Subcutaneous abdominal adipose tissue (tissue), 5 donors: ENCODE measurements around the gene PPP6R3.
"Not testable (repeated sequence)": the region's sequence is repeated elsewhere in the genome, so short reads cannot be mapped to it uniquely, and the experiment has no call there.

Experiments
- H3K27ac ChIP-seq: one replicate; pipeline ENCODE4 v1.7.0; 2013; ENCODE audit warnings: low read depth, mild to moderate bottlenecking, inconsistent platforms, low read length, moderate library complexity
- H3K27me3 ChIP-seq, 5 donors: one replicate each; pipeline ENCODE4 v1.7.0; 2013; ENCODE audit warnings: low read length in 5 of 5, inconsistent platforms in 1 of 5; ENCODE audit not compliant: control insufficient read depth in 5 of 5, insufficient read depth in 4 of 5
- H3K36me3 ChIP-seq, 5 donors: one replicate each; pipeline ENCODE4 v1.7.0; 2013; ENCODE audit warnings: low read length in 5 of 5; ENCODE audit not compliant: control insufficient read depth in 5 of 5, insufficient read depth in 5 of 5
- H3K4me1 ChIP-seq, 5 donors: one replicate each; pipeline ENCODE4 v1.7.0; 2013; ENCODE audit warnings: low read length in 5 of 5, mild to moderate bottlenecking in 3 of 5, moderate library complexity in 1 of 5; ENCODE audit not compliant: control insufficient read depth in 5 of 5, insufficient read depth in 5 of 5
- H3K4me3 ChIP-seq, 5 donors: one replicate each; pipeline ENCODE4 v1.7.0; 2013; ENCODE audit warnings: low read length in 5 of 5, low read depth in 1 of 5
- H3K9ac ChIP-seq, 5 donors: one replicate each; pipeline ENCODE4 v1.7.0; 2013; ENCODE audit warnings: low read length in 5 of 5, mild to moderate bottlenecking in 4 of 5, moderate library complexity in 3 of 5
- H3K9me3 ChIP-seq, 5 donors: one replicate each; pipeline ENCODE4 v1.7.0; 2013; ENCODE audit warnings: low read length in 5 of 5; ENCODE audit not compliant: control insufficient read depth in 5 of 5
- donor health status: healthy.
- donor health status: healthy.
- donor health status: healthy.
- donor health status: healthy.
- donor health status: healthy.

Gene PPP6R3

GRCh38 chr11:68626236-68626635, 165.7 kb downstream of the PPP6R3 start:
- H3K4me1 ChIP-seq, H3K9ac ChIP-seq, H3K4me3 ChIP-seq, H3K27me3 ChIP-seq, H3K27ac ChIP-seq, H3K9me3 ChIP-seq, H3K36me3 ChIP-seq: not testable (repeated sequence)

DNA sequence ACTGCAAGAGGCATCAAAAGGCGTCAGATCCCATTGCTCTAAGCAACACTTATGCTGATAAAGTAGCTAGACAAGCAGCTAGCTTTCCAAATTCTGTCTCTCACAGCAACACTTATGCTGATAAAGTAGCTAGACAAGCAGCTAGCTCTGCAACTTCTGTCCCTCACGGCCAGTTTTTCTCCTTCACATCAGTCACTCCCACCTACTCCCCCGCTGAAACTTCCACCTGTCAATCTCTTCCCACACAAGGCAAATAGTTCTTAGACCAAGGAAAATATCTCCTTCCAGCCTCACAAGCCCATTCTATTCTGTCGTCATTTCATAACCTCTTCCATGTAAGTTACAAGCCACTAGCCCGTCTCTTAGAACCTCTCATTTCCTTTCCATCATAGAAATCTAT, 168.3 kb downstream of the PPP6R3 start:
- H3K27ac ChIP-seq, result not testable (repeated sequence)

DNA sequence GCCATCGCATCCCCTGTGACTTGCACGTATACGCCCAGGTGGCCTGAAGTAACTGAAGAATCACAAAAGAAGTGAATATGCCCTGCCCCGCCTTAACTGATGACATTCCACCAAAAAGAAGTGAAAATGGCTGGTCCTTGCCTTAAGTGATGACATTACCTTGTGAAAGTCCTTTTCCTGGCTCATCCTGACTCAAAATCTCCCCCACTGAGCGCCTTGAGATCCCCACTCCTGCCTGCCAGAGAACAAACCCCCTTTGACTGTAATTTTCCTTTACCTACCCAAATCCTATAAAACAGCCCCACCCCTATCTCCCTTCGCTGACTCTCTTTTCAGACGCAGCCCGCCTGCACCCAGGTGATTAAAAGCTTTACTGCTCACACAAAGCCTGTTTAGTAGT, 171.8 kb downstream of the PPP6R3 start:
- not testable (repeated sequence) for H3K4me3 ChIP-seq, H3K9ac ChIP-seq, H3K4me1 ChIP-seq, H3K27me3 ChIP-seq, H3K36me3 ChIP-seq, H3K9me3 ChIP-seq, H3K27ac ChIP-seq

More for the DNA sequence above, 168.3 kb downstream of the PPP6R3 start:
- H3K4me1 ChIP-seq, H3K9ac ChIP-seq, H3K9me3 ChIP-seq, H3K4me3 ChIP-seq, H3K36me3 ChIP-seq, H3K27me3 ChIP-seq: not testable (repeated sequence)

DNA sequence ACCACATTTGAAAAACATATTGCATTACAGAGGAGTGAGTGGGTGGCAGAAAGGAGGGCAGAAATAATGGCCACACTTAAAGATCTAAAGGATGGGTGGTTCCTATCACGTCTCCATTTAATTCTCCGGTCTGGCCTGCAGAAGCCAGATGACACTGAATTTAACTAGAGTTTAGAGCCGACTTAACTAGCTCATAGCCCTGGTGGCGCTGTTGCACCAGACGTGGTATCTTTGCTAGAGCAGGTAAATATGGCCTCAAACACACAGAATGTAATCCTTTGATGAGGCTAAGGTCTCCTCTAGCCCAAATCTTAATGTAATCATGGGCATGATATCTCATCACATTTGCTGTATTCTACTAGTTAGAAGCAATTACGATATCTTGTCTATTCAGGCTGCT, 172.2 kb downstream of the PPP6R3 start:
- Histone ChIP-seq H3K27ac (no peak overlapping the region), H3K27me3 (no peaks in the 10 kb centered on the region), H3K36me3 (no peaks in the 10 kb centered on the region), H3K9me3 (no peaks in the 10 kb centered on the region), H3K4me3 (no peak overlapping the region), H3K4me1 (no peaks in the 10 kb centered on the region), H3K9ac (no peak overlapping the region)

- not testable (repeated sequence) for H3K36me3 ChIP-seq, H3K9me3 ChIP-seq, H3K9ac ChIP-seq, H3K4me1 ChIP-seq, H3K27ac ChIP-seq, H3K4me3 ChIP-seq, H3K27me3 ChIP-seq
Measured at GRCh38 chr11:68634606-68635005, 174.1 kb downstream of the PPP6R3 start.

DNA sequence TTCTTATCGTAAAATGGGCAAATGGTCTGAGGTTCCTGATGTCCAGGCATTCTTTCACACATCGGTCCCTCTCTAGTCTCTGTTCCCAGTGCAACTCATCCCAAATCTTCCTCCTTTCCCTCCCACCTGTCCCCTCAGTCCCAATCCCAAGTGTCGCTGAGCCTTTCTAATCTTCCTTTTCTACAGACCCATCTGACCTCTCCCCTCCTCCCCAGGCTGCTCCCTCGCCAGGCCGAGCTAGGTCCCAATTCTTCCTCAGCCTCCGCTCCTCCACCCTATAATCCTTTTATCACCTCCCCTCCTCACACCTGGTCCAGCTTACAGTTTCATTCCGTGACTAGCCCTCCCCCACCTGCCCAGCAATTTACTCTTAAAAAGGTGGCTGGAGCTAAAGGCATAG, 174.6 kb downstream of the PPP6R3 start:
- not testable (repeated sequence) for H3K4me3 ChIP-seq, H3K9me3 ChIP-seq, H3K36me3 ChIP-seq, H3K4me1 ChIP-seq, H3K27ac ChIP-seq, H3K27me3 ChIP-seq, H3K9ac ChIP-seq

- not testable (repeated sequence) for H3K4me1 ChIP-seq, H3K4me3 ChIP-seq, H3K36me3 ChIP-seq, H3K27me3 ChIP-seq, H3K9me3 ChIP-seq, H3K27ac ChIP-seq, H3K9ac ChIP-seq
Measured at GRCh38 chr11:68635883-68636282, 175.3 kb downstream of the PPP6R3 start.

GRCh38 chr11:68639322-68639721, 178.8 kb downstream of the PPP6R3 start:
- H3K36me3 ChIP-seq, H3K27ac ChIP-seq, H3K9ac ChIP-seq, H3K4me3 ChIP-seq, H3K9me3 ChIP-seq, H3K4me1 ChIP-seq, H3K27me3 ChIP-seq: not testable (repeated sequence)

- Histone ChIP-seq H3K4me3 (no peak overlapping the region), H3K36me3 (no peaks in the 10 kb centered on the region), H3K9ac (no peak overlapping the region), H3K27me3 (peaks cover 0 to 10% (median 3%) of the 10 kb centered on the region in 5 donors), H3K9me3 (peaks cover under 1 to 11% (median 8%) of the 10 kb centered on the region in 5 donors), H3K27ac (no peak overlapping the region), H3K4me1 (no peaks in the 10 kb centered on the region)
Measured at GRCh38 chr11:68641880-68642279, 181.3 kb downstream of the PPP6R3 start.

DNA sequence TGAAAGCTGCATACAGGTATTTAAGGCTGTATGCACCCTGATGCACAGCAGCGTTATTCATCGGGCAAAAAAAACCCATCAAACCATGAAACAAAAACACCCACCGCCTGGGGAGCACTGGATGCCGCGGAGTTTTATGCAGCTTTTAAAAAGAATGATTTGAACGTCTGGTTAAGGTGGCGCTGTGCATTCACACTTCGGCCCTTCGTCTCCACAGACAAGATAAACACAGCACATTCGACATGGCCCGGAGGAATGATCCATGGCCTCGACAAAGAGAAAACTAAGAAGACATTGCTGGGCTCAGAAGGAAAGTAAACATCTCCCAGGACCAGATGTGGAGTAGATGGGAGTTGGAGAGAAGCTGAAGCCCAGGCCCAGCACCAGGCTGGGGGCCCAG, 183.0 kb downstream of the PPP6R3 start:
- H3K27me3 ChIP-seq, result peaks cover 0 to 10% (median 3%) of the 10 kb centered on the region in 5 donors
- no peaks in the 10 kb centered on the region for H3K4me1 ChIP-seq

GRCh38 chr11:68646832-68647231, 186.3 kb downstream of the PPP6R3 start:
- Histone ChIP-seq H3K36me3 (no peaks in the 10 kb centered on the region), H3K9me3 (peaks cover 10 to 20% (median 16%) of the 10 kb centered on the region in 5 donors), H3K9ac (no peak overlapping the region), H3K27ac (no peak overlapping the region), H3K4me3 (peak overlapping the region in 2 of 5 donors; percentile 5 to 12), H3K4me1 (no peaks in the 10 kb centered on the region), H3K27me3 (peaks cover 9 to 18% (median 12%) of the 10 kb centered on the region in 5 donors)

More for the DNA sequence above, 183.0 kb downstream of the PPP6R3 start:
- Histone ChIP-seq H3K9me3 (peaks cover 10 to 20% (median 16%) of the 10 kb centered on the region in 5 donors), H3K36me3 (no peaks in the 10 kb centered on the region), H3K4me3 (no peak overlapping the region), H3K9ac (no peak overlapping the region), H3K27ac (no peak overlapping the region)
